Measurements from ENCODE around the gene IGSF9B. TPM values are rescaled to one million over a fixed set of nuclear protein-coding genes. Genes with fewer than 3 reads are reported as not detected.

Gene IGSF9B
- total and polyA plus RNA-seq, 11 donors = 14.6 to 78.5 (median 38.3) TPM

DNA sequence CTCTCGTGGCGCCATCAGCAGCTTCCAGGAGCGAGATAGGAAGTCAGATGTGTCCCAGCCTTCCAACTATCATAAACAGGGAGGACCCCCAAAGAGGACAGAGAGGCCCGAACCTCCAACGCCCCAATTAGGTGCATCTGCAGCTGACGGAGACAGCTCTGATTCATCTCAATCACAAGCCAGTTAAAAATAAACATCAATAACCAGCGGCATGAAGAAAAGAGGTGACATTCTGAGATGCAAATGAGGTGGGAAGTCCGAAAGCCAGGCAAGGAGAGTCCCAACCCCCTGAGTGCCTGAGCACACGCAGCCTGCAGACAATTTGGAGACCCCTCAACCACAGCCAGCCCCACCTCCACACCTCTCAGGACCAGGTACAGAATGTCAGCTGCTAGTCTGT lies 28.1 kb upstream of the IGSF9B start:
- WGBS, 4 donors = 69 to 79% (median 75%) methylated on average over 9 of the region's 9 CpGs
- TF ChIP-seq POLR2A (IDR thresholded peaks at IDR 0.05) = no peak
- Histone ChIP-seq H3K27me3 (no peaks in the 10 kb centered on the region), H3K4me3 (no peak overlapping the region), H3K27ac (no peak overlapping the region), H3K4me1 (peaks cover 0 to 28% (median 9%) of the 10 kb centered on the region in 12 donors), H3K9me3 (no peaks in the 10 kb centered on the region), H3K36me3 (no peaks in the 10 kb centered on the region)
- no peak for ATAC-seq
- no peak for DNase-seq
- intact Hi-C loops (cut with DNase I) = no loop called here

DNA sequence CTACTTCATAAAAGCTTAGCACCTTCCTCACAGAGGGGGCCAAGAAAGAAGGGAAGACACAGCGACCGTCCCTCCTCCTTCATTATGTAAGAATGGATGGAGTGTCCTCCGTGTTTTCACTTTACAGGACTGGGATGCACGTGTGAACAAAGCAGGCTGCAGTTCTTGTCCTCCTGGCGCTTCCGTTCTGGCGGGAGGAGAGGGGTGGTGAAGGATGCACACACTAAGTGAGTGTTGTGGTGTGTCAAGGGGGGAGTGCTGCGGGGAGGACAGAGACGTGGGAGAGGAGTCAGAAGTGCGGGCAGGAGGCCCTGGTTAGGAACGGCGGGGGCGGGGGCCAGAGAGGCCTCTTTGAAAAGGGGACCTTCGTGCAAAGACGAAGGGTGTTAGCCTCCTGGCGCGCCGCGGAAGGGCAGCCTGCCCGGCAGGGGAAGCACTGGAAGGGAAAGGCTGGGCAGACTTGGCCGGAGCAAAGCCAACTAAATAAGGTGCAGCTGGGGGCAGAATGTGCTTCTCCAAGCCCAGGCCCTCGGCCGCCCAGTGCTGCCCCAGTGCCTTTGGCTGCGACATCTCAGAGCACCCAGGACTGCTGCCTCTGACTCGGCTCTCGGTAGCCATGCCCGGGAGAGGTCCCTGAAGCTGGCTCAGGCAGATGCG lies 27.0 kb upstream of the IGSF9B start:
- ATAC-seq (no peak), DNase-seq (no peak)
- TF ChIP-seq, protein P1, sequence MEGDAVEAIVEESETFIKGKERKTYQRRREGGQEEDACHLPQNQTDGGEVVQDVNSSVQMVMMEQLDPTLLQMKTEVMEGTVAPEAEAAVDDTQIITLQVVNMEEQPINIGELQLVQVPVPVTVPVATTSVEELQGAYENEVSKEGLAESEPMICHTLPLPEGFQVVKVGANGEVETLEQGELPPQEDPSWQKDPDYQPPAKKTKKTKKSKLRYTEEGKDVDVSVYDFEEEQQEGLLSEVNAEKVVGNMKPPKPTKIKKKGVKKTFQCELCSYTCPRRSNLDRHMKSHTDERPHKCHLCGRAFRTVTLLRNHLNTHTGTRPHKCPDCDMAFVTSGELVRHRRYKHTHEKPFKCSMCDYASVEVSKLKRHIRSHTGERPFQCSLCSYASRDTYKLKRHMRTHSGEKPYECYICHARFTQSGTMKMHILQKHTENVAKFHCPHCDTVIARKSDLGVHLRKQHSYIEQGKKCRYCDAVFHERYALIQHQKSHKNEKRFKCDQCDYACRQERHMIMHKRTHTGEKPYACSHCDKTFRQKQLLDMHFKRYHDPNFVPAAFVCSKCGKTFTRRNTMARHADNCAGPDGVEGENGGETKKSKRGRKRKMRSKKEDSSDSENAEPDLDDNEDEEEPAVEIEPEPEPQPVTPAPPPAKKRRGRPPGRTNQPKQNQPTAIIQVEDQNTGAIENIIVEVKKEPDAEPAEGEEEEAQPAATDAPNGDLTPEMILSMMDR (IDR thresholded peaks at IDR 0.05) = no peak
- TF ChIP-seq POLR2A (IDR thresholded peaks at IDR 0.05) = no peak
- intact Hi-C loops (cut with DNase I) = no loop called here
- Histone ChIP-seq H3K36me3 (no peaks in the 10 kb centered on the region), H3K4me3 (no peak overlapping the region), H3K27me3 (no peaks in the 10 kb centered on the region), H3K9me3 (no peaks in the 10 kb centered on the region), H3K27ac (no peak overlapping the region), H3K4me1 (peaks cover 0 to 21% (median 6%) of the 10 kb centered on the region in 12 donors)
- 84 to 87% (median 86%) methylated on average over 23 to 28 of the region's 28 CpGs for WGBS, 4 donors

DNA sequence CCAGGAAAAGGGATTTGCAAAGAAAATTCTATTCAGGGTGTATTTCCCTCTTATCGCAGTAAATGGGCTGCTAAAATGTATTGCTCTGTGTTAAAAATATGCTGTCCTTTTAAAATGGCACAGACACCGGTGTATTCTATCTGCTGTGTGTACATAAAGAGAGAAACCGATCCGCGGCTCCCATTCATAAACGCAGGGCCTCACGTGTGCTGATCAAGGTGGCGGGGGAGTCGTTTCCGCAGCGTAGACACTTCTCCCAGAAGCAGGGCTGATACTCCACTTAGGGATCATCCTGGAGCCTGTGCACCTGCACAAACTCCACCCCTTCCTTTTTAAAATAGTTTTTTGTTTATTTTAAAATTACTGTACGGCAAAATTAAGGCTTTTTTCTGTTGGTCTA lies 26.1 kb upstream of the IGSF9B start:
- Histone ChIP-seq H3K9me3 (no peaks in the 10 kb centered on the region), H3K27ac (no peak overlapping the region), H3K4me1 (peaks cover 0 to 16% (median 5%) of the 10 kb centered on the region in 12 donors), H3K36me3 (no peaks in the 10 kb centered on the region), H3K4me3 (no peak overlapping the region), H3K27me3 (no peaks in the 10 kb centered on the region)
- ATAC-seq = no peak
- intact Hi-C loops (cut with DNase I) = no loop called here
- TF ChIP-seq, protein P1 (IDR thresholded peaks at IDR 0.05) = no peak
- TF ChIP-seq POLR2A (IDR thresholded peaks at IDR 0.05) = no peak
- WGBS, 4 donors = 83 to 91% (median 88%) methylated on average over 12 of the region's 12 CpGs
- no peak for DNase-seq

DNA sequence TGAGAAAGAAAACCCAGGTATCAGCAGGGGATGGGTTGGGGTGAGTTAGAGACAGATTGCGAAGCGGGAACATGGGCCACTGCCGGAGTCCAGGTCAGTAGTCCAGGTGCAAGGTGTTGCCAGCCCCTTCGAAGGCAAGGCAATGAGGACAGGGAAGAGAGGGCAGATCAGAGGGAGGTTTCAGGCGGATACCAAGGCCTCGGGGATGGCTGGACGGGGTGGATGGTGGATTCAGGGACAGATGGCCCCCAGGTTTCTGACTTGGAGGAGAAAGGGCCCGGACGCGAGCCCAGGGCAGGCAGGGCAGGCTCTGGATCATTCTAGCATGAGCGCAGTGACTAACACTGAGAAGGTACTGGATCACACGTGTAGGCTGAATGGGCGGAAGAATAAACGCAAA lies 25.4 kb upstream of the IGSF9B start:
- no peak for DNase-seq
- Histone ChIP-seq H3K27me3 (no peaks in the 10 kb centered on the region), H3K4me3 (no peak overlapping the region), H3K36me3 (no peaks in the 10 kb centered on the region), H3K9me3 (no peaks in the 10 kb centered on the region), H3K27ac (peak overlapping the region in 6 of 12 donors; percentile 50 to 92 (median 72)), H3K4me1 (peaks cover 0 to 16% (median 5%) of the 10 kb centered on the region in 12 donors)
- ATAC-seq = no peak
- intact Hi-C loops (cut with DNase I) = no loop called here
- 91 to 95% (median 93%) methylated on average over 14 of the region's 14 CpGs for WGBS, 4 donors
- TF ChIP-seq, protein P1 (IDR thresholded peaks at IDR 0.05) = no peak
- no peak for TF ChIP-seq POLR2A (IDR thresholded peaks at IDR 0.05)

DNA sequence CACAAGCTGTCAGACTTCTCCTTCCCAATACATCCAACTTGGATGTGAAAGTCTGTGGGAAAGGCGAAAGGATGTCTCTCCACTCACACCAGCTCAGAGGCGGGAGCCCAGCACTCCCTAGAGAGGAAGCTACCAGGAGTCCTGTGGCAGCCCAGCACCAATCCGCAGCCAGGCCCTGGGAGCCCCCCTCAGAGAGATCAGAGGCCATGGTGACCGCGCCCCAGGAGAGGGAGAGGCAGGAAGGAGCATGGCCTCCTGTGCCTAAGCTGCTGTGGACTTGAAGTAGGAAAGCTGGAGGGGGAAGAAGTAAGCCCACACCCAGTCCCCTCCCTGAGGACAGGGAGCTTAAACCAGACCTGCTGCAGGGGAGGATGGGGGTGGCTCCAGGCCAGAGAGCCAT lies 24.4 kb upstream of the IGSF9B start:
- DNase-seq (peak; percentile 65 to 75 (median 69)), ATAC-seq (peak; percentile 74 to 94 (median 81))
- Histone ChIP-seq H3K4me1 (peaks cover 0 to 16% (median 5%) of the 10 kb centered on the region in 12 donors), H3K9me3 (no peaks in the 10 kb centered on the region), H3K27ac (peak overlapping the region in 11 of 12 donors; percentile 1 to 92 (median 55)), H3K4me3 (no peak overlapping the region), H3K36me3 (no peaks in the 10 kb centered on the region), H3K27me3 (no peaks in the 10 kb centered on the region)
- TF ChIP-seq POLR2A (IDR thresholded peaks at IDR 0.05) = no peak
- TF ChIP-seq, protein P1 (IDR thresholded peaks at IDR 0.05) = no peak
- intact Hi-C loops (cut with DNase I) = no loop called here
- 41 to 49% (median 44%) methylated on average over 5 of the region's 5 CpGs for WGBS, 4 donors

All from heart left ventricle (tissue), 16 donors.